ENCODE data around the gene SIPA1L3.
A peak's percentile ranks its signal among the peaks of the same experiment; 100 is the strongest.

SIPA1L3 gene

DNA sequence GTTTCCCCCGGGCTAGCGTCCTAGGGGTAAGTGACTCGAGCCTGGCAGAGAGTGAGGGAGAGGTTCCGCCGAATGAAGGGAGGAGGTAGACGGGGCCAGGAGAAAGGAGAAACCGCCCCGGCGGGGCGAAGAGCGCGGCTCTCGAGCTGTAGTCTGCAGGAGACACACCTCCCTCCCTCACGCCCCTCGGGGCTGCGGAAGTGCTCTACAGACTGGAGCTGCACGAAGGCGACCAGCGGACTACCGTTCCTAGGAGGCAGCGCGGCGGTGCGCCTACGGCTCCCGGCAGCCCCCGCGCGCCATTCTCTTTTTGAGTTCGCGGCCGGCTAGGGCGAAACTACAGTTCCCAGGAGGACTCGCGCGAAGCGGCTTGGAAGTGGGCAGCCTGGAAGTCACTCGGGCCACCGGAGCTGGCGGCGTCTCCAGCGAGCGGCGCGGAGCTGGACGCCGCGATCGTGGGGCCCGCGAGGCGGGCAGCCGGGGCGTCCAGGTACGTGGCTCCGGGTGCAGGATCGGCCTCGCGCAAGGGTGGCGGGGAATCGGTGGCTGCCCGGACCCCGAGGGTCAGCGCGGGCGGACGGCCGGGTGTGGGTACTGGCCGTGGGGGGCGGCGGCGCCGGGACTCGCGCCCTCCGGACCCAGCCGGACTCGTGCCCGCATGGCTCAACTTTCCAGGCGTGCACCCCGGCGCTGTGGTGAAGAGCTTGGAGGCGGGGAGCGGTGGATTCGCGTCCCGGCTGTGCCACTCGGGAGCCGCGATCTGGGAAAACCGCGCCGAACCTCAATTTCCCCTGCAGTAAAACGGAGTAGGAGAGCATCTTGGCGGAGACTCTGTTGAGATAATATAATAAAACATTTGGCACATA lies at the start of gene SIPA1L3:
SIPA1L3 (plus strand) TSS at position 340 of the 866 bp plus-strand sequence. CDS start 174,358 bp downstream, outside the sequence.
- peak; percentile 74; the same call in 1 of the 2 replicates for TF ChIP-seq TAF1 (IDR thresholded peaks at IDR 0.05; ENCODE audit: low read depth)
- TF ChIP-seq REST (IDR thresholded peaks at IDR 0.05; ENCODE audit: low read depth), result no peak
- TF ChIP-seq NFIC (IDR thresholded peaks at IDR 0.05), result no peak
- TF ChIP-seq EGR1 (IDR thresholded peaks at IDR 0.05), result no peak
- no peak for TF ChIP-seq CEBPB (IDR thresholded peaks at IDR 0.05)
- TF ChIP-seq RAD21 (IDR thresholded peaks at IDR 0.05; ENCODE audit: low read depth), result no peak
- TF ChIP-seq TEAD4 (IDR thresholded peaks at IDR 0.05), result no peak
- TF ChIP-seq, protein P1, sequence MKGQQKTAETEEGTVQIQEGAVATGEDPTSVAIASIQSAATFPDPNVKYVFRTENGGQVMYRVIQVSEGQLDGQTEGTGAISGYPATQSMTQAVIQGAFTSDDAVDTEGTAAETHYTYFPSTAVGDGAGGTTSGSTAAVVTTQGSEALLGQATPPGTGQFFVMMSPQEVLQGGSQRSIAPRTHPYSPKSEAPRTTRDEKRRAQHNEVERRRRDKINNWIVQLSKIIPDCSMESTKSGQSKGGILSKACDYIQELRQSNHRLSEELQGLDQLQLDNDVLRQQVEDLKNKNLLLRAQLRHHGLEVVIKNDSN (IDR thresholded peaks at IDR 0.05), result no peak
- TF ChIP-seq TCF12 (IDR thresholded peaks at IDR 0.05; ENCODE audit: low read depth), result peak; percentile 41
- TF ChIP-seq EP300 (IDR thresholded peaks at IDR 0.05; ENCODE audit: borderline replicate concordance), result no peak; the same call in 1 of the 2 replicates
- TF ChIP-seq, protein P2, sequence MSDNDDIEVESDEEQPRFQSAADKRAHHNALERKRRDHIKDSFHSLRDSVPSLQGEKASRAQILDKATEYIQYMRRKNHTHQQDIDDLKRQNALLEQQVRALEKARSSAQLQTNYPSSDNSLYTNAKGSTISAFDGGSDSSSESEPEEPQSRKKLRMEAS (IDR thresholded peaks at IDR 0.05), result no peak; the same call in 1 of the 2 replicates
- no peak for TF ChIP-seq CREB1 (IDR thresholded peaks at IDR 0.05; ENCODE audit: low read depth)
- 0 out of 2 replicates have a peak, but pooled peaks have one; percentile 16 for TF ChIP-seq ZBTB7A (IDR thresholded peaks at IDR 0.05; ENCODE audit: low read depth)
- TF ChIP-seq FOXM1 (IDR thresholded peaks at IDR 0.05; ENCODE audit: borderline replicate concordance, low read depth), result no peak
- peak; percentile 74; the same call in 1 of the 2 replicates for TF ChIP-seq YY1 (IDR thresholded peaks at IDR 0.05; ENCODE audit: low read depth)

- TF ChIP-seq REST (IDR thresholded peaks at IDR 0.05; ENCODE audit: low read depth) (no peak), FOXM1 (IDR thresholded peaks at IDR 0.05; ENCODE audit: borderline replicate concordance, low read depth) (no peak), CEBPB (IDR thresholded peaks at IDR 0.05) (no peak), YY1 (IDR thresholded peaks at IDR 0.05; ENCODE audit: low read depth) (no peak), CREB1 (IDR thresholded peaks at IDR 0.05; ENCODE audit: low read depth) (no peak), EP300 (IDR thresholded peaks at IDR 0.05; ENCODE audit: borderline replicate concordance) (no peak), TEAD4 (IDR thresholded peaks at IDR 0.05) (no peak)
Observed at GRCh38 chr19:37864501-37864900, 42.5 kb upstream of the SIPA1L3 start.

DNA sequence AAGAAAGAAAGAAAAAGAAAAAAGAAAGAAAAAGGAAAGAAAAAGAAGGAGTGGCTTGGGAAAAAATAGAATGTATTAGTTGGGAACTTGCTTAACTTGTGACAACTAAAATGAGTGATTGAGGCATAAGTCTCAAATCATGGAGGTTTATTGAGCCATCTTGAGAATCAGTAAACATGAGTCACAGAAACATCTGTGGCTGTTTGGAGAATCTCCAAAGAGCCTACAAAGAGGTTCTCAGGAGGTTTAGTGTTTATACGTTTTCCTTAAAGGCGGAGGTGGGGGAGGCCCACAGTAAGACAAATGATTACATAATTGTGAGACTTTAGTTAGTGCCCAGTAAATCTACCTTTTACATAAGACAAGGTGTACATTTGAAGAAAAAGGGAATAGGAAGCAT lies 39.2 kb upstream of the SIPA1L3 start:
- TF ChIP-seq NFIC (IDR thresholded peaks at IDR 0.05) (no peak), EP300 (IDR thresholded peaks at IDR 0.05; ENCODE audit: borderline replicate concordance) (no peak), CEBPB (IDR thresholded peaks at IDR 0.05) (no peak), YY1 (IDR thresholded peaks at IDR 0.05; ENCODE audit: low read depth) (no peak), TAF1 (IDR thresholded peaks at IDR 0.05; ENCODE audit: low read depth) (no peak), RAD21 (IDR thresholded peaks at IDR 0.05; ENCODE audit: low read depth) (no peak), REST (IDR thresholded peaks at IDR 0.05; ENCODE audit: low read depth) (no peak), FOXM1 (IDR thresholded peaks at IDR 0.05; ENCODE audit: borderline replicate concordance, low read depth) (no peak), CREB1 (IDR thresholded peaks at IDR 0.05; ENCODE audit: low read depth) (no peak), TEAD4 (IDR thresholded peaks at IDR 0.05) (no peak), TCF12 (IDR thresholded peaks at IDR 0.05; ENCODE audit: low read depth) (no peak), EGR1 (IDR thresholded peaks at IDR 0.05) (no peak), ZBTB7A (IDR thresholded peaks at IDR 0.05; ENCODE audit: low read depth) (no peak)
- TF ChIP-seq, protein P2 (IDR thresholded peaks at IDR 0.05), result no peak
- TF ChIP-seq, protein P1 (IDR thresholded peaks at IDR 0.05), result no peak

Data from Ishikawa (cell line).